Upper lobe of right lung (tissue), 1 donor: Measurements from ENCODE around the gene ZHX3. TPM values are rescaled to one million over a fixed set of nuclear protein-coding genes. Genes with fewer than 3 reads are reported as not detected.

Experiments used
- ATAC-seq: fragments of 200-7000 bp; cut with Tn5 transposase; one replicate; pipeline ENCODE4 v1.9.1; 2020; ENCODE audit warnings: mild to moderate bottlenecking, moderate library complexity
- DNase-seq: peaks from one replicate; pipeline ENCODE4 v3.0.0-alpha.2; 2020
- H3K27ac ChIP-seq: fragments of 200-600 bp; one replicate; pipeline ENCODE4 v1.8.0; 2022
- H3K27me3 ChIP-seq: fragments of 200-600 bp; one replicate; pipeline ENCODE4 v1.8.0; 2022; ENCODE audit warnings: mild to moderate bottlenecking
- H3K36me3 ChIP-seq: fragments of 200-600 bp; one replicate; pipeline ENCODE4 v1.8.0; 2022
- H3K4me1 ChIP-seq: fragments of 200-600 bp; one replicate; pipeline ENCODE4 v1.8.0; 2022
- H3K4me3 ChIP-seq: fragments of 200-600 bp; one replicate; pipeline ENCODE4 v1.8.0; 2022; ENCODE audit warnings: mild to moderate bottlenecking
- H3K9me3 ChIP-seq: fragments of 200-600 bp; one replicate; pipeline ENCODE4 v1.8.0; 2022
- intact Hi-C: fragments of 100-400 bp; cut with DNase I; formaldehyde crosslinking; loops from one replicate; pipeline ENCODE4 v1.11.0; 2022
- total RNA-seq: library from RNA; stranded (reverse); fragmentation: NEBNext Ultra II Directional; extraction: Animal tissue kit (Norgen Biotek cat#: 25700); gene quantifications from one replicate; pipeline ENCODE4 v1.2.1, GENCODE V29; 2021
- TF ChIP-seq, protein P1 (sequence below): fragments of 200-600 bp; IDR thresholded peaks from one replicate; pipeline ENCODE4 v1.8.0; 2022; ENCODE audit warnings: antibody characterized with exemption
- donor health status: DM: no; HTN: yes; CAD: no; lungs with severe emphysema.

The ZHX3 gene
- total RNA-seq, 1 donor from 2014 or later: 45.3 TPM

DNA sequence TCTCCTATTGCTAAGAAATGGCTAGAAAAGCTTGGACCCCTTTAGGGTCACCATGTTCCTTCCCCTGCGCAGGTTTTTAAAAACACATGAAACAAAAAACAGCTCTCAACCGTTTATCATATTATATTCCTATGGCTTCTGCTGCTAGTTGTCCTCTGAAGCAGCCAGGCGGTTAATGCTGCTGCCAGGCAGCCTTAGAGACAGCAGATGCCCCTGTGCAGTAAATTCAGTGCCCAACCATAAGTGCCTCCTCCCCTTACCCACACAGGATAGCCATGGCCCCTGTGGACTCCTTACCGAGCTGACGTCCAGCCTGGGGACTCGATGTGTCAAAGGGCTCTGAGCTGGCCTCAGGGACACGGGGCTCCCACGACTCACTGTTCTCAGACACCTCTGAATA, 115.8 kb downstream of the ZHX3 start:
- Histone ChIP-seq H3K27me3 (no peaks in the 10 kb centered on the region), H3K4me1 (no peaks in the 10 kb centered on the region), H3K27ac (no peak overlapping the region), H3K36me3 (peaks cover 14% of the 10 kb centered on the region), H3K9me3 (no peaks in the 10 kb centered on the region), H3K4me3 (no peak overlapping the region)
- ATAC-seq (no peak), DNase-seq (no peak)
- intact Hi-C loops: no loop called here
- TF ChIP-seq, protein P1, sequence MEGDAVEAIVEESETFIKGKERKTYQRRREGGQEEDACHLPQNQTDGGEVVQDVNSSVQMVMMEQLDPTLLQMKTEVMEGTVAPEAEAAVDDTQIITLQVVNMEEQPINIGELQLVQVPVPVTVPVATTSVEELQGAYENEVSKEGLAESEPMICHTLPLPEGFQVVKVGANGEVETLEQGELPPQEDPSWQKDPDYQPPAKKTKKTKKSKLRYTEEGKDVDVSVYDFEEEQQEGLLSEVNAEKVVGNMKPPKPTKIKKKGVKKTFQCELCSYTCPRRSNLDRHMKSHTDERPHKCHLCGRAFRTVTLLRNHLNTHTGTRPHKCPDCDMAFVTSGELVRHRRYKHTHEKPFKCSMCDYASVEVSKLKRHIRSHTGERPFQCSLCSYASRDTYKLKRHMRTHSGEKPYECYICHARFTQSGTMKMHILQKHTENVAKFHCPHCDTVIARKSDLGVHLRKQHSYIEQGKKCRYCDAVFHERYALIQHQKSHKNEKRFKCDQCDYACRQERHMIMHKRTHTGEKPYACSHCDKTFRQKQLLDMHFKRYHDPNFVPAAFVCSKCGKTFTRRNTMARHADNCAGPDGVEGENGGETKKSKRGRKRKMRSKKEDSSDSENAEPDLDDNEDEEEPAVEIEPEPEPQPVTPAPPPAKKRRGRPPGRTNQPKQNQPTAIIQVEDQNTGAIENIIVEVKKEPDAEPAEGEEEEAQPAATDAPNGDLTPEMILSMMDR: no peak

DNA sequence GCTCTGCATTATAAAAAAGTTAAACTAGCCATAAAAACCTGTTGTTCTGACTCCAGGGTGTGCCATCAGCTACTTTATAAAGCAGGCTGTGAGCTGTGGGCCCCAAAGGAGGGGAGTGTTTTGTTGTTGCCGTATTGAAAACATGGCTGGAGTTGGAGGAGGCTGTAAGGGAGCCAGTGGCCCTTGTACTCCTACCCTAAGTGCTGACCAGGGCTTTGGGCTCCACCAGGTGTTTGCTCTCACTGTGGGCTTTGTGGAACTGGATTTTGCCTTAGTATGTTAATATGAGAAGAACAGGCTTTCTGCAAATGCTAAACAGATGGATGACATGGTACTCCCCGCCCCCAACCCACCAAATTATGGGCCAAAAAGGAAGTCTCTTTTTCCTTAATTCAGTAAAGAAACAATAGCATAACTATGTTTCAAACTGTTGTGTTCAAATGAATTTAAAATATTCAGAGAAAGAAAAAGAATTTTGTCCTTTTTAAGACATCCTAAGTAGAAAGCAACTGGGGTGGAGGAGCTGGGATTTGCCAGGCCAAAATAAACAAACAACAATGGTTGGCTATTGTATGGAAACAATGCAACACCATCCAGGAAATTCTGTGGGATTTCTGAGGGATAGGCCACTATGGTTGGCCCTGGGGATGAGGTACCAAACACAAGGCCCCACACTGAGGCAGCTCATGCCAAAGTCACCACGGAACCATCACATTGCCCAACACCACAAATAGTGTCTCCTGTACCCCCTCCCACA, 116.9 kb downstream of the ZHX3 start:
- H3K4me3 ChIP-seq: no peak overlapping the region
- no peaks in the 10 kb centered on the region for H3K27me3 ChIP-seq
- intact Hi-C loops: no loop called here
- no peak overlapping the region for H3K27ac ChIP-seq
- no peaks in the 10 kb centered on the region for H3K4me1 ChIP-seq
- peaks cover 14% of the 10 kb centered on the region for H3K36me3 ChIP-seq
- H3K9me3 ChIP-seq: no peaks in the 10 kb centered on the region
- ATAC-seq: no peak
- TF ChIP-seq, protein P1: no peak
- DNase-seq: no peak

DNA sequence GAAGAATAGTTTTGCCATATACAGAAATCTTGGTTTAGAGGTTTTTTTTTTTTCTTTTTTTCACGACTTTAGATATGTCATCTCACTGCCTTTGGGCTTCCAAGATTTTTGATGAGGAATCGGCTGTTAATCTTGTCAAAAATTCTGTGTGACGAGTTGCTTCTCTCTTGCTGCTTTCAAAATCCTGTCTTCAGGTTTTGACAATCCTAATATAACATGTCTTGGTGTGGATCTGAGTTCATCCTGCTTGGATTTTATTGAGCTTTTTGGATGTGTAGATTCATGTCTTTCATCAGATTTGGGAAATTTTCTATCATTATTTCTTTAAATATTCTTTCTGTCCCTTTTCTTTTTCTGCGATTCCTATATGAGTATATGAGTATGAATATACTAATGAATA, 119.1 kb downstream of the ZHX3 start:
- TF ChIP-seq, protein P1: no peak
- intact Hi-C loops: no loop called here
- Histone ChIP-seq H3K4me3 (no peak overlapping the region), H3K27me3 (no peaks in the 10 kb centered on the region), H3K27ac (no peak overlapping the region), H3K9me3 (no peaks in the 10 kb centered on the region), H3K4me1 (no peaks in the 10 kb centered on the region), H3K36me3 (peaks cover 5% of the 10 kb centered on the region)
- ATAC-seq (no peak), DNase-seq (no peak)

DNA sequence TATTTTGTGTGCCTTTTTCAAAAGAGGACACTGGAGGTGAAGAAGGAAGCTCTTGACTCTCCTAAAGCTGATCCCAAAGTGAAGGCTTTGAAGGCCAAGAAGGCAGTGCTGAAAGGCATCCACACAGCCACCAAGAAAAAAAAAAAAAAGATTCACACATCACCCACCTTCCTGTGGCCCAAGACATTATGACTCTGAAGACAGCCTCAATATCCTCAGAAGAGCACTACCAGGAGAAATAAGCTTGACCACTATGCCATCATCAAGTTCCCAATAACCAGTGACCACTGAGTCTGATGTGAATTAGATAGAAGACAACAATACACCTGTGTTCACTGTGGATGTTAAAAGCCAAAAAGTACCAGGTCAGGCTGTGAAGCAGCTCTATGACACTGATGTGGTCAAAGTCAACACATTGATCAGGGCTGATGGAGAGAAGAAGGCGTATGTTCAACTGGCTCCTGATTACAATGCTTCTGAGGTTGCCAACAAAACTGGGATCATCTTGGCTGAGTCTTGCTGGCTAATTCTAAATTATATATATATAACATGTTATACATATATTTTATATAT, 120.8 kb downstream of the ZHX3 start:
- no peaks in the 10 kb centered on the region for H3K27me3 ChIP-seq
- no peak overlapping the region for H3K4me3 ChIP-seq
- no peak for DNase-seq
- TF ChIP-seq, protein P1: no peak
- ATAC-seq: no peak
- no peaks in the 10 kb centered on the region for H3K4me1 ChIP-seq
- intact Hi-C loops: no loop called here
- H3K9me3 ChIP-seq: no peaks in the 10 kb centered on the region
- H3K36me3 ChIP-seq: no peaks in the 10 kb centered on the region
- H3K27ac ChIP-seq: no peak overlapping the region

DNA sequence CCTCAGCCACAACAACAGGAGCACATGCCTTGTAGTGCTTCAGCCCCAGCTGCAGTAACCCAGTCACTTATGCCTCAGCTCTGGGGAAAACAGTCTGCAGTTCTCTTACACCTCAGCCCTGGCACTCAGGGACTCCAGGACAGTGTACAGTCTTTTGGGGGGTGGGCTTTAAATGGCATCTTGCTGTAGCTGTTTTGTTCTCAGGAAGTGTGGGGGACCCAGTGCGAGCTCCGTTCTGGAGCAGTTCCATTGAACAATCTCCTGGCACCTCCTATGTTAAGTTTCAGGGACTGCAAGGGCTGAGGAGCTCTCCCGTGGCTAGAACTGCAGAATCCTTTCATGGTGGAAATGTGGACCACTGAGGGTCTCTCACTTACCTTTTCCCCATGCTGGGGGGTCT, 125.0 kb downstream of the ZHX3 start:
- ATAC-seq: no peak
- intact Hi-C loops: no loop called here
- no peak for DNase-seq
- Histone ChIP-seq H3K36me3 (no peaks in the 10 kb centered on the region), H3K27me3 (no peaks in the 10 kb centered on the region), H3K4me1 (no peaks in the 10 kb centered on the region), H3K4me3 (no peak overlapping the region), H3K9me3 (no peaks in the 10 kb centered on the region), H3K27ac (no peak overlapping the region)
- TF ChIP-seq, protein P1: no peak
